Stimulated activated naive CD8-positive, alpha-beta T cell treated with anti-CD3 and anti-CD28 coated beads, Interleukin-15, Interleukin-2, amounts not matched to agents 100 ng/mL and 50 ng/mL, for 24 hours (primary cell): ENCODE data around the gene DNAAF2.
"Not testable (repeated sequence)": the region's sequence is repeated elsewhere in the genome, so short reads cannot be mapped to it uniquely, and the experiment has no call there.

Source experiments
- H3K27ac Mint-ChIP-seq: one replicate; pipeline ENCODE4 v1.8.0; 2021; ENCODE audit warnings: mild to moderate bottlenecking, mixed read lengths
- H3K27me3 Mint-ChIP-seq: one replicate; pipeline ENCODE4 v1.8.0; 2021; ENCODE audit warnings: mixed read lengths
- H3K36me3 Mint-ChIP-seq: one replicate; pipeline ENCODE4 v1.8.0; 2021; ENCODE audit warnings: low read depth, mixed read lengths
- H3K4me1 Mint-ChIP-seq: one replicate; pipeline ENCODE4 v1.8.0; 2021; ENCODE audit warnings: low read depth, mixed read lengths
- H3K4me3 Mint-ChIP-seq: one replicate; pipeline ENCODE4 v1.8.0; 2021; ENCODE audit warnings: mild to moderate bottlenecking, mixed read lengths
- H3K9me3 Mint-ChIP-seq: one replicate; pipeline ENCODE4 v1.8.0; 2021; ENCODE audit warnings: mixed read lengths

DNAAF2 gene

GRCh38 chr14:49612251-49612650 lies 22.8 kb downstream of the DNAAF2 start:
- peaks cover under 1% of the 10 kb centered on the region for H3K4me1 Mint-ChIP-seq
- no peaks in the 10 kb centered on the region for H3K9me3 Mint-ChIP-seq
- no peaks in the 10 kb centered on the region for H3K27me3 Mint-ChIP-seq
- H3K4me3 Mint-ChIP-seq, result no peak overlapping the region
- no peak overlapping the region for H3K27ac Mint-ChIP-seq
- peaks cover 60% of the 10 kb centered on the region for H3K36me3 Mint-ChIP-seq

- Mint-ChIP-seq H3K36me3 (peaks cover 64% of the 10 kb centered on the region), H3K27ac (no peak overlapping the region), H3K4me1 (peaks cover 7% of the 10 kb centered on the region), H3K27me3 (no peaks in the 10 kb centered on the region), H3K9me3 (no peaks in the 10 kb centered on the region), H3K4me3 (no peak overlapping the region)
Observed at GRCh38 chr14:49607583-49607982, 27.5 kb downstream of the DNAAF2 start.

GRCh38 chr14:49598485-49599300 lies 36.4 kb downstream of the DNAAF2 start, which contains the start of gene LRR1:
TSS of gene LRR1 (plus strand) at chr14:49598940. CDS start at chr14:49599021, 81 bp downstream.
- Mint-ChIP-seq H3K27me3 (no peaks in the 10 kb centered on the region), H3K27ac (peak within 1 kb of the TSS; percentile 96), H3K4me1 (peaks cover 33% of the 10 kb centered on the region), H3K9me3 (no peaks in the 10 kb centered on the region), H3K36me3 (peaks cover 28% of the 10 kb centered on the region), H3K4me3 (peak within 1 kb of the TSS; percentile 98)

GRCh38 chr14:49598189-49598484 lies 36.9 kb downstream of the DNAAF2 start:
- Mint-ChIP-seq H3K27ac (peak overlapping the region; percentile 96), H3K9me3 (no peaks in the 10 kb centered on the region), H3K36me3 (peaks cover 25% of the 10 kb centered on the region), H3K4me3 (peak overlapping the region; percentile 98), H3K4me1 (peaks cover 33% of the 10 kb centered on the region), H3K27me3 (no peaks in the 10 kb centered on the region)

GRCh38 chr14:49594347-49595091 lies 40.5 kb downstream of the DNAAF2 start:
- Mint-ChIP-seq H3K36me3 (no peaks in the 10 kb centered on the region), H3K4me3 (no peak overlapping the region), H3K9me3 (no peaks in the 10 kb centered on the region), H3K27me3 (no peaks in the 10 kb centered on the region), H3K27ac (no peak overlapping the region), H3K4me1 (peaks cover 19% of the 10 kb centered on the region)

GRCh38 chr14:49593016-49593415 lies 42.0 kb downstream of the DNAAF2 start:
- Mint-ChIP-seq H3K4me3 (no peak overlapping the region), H3K4me1 (peaks cover 19% of the 10 kb centered on the region), H3K27ac (no peak overlapping the region), H3K9me3 (no peaks in the 10 kb centered on the region), H3K36me3 (no peaks in the 10 kb centered on the region), H3K27me3 (no peaks in the 10 kb centered on the region)

GRCh38 chr14:49589387-49589786 lies 45.7 kb downstream of the DNAAF2 start:
- H3K27me3 Mint-ChIP-seq, result no peaks in the 10 kb centered on the region
- no peak overlapping the region for H3K27ac Mint-ChIP-seq
- peaks cover 21% of the 10 kb centered on the region for H3K36me3 Mint-ChIP-seq
- peaks cover 19% of the 10 kb centered on the region for H3K4me1 Mint-ChIP-seq
- H3K4me3 Mint-ChIP-seq, result no peak overlapping the region
- no peaks in the 10 kb centered on the region for H3K9me3 Mint-ChIP-seq

GRCh38 chr14:49586673-49587460 lies 48.2 kb downstream of the DNAAF2 start:
- peaks cover 46% of the 10 kb centered on the region for H3K36me3 Mint-ChIP-seq
- H3K4me1 Mint-ChIP-seq, result peaks cover 45% of the 10 kb centered on the region
- H3K27ac Mint-ChIP-seq, result peak overlapping the region; percentile 97
- H3K27me3 Mint-ChIP-seq, result no peaks in the 10 kb centered on the region
- H3K4me3 Mint-ChIP-seq, result peak overlapping the region; percentile 93
- H3K9me3 Mint-ChIP-seq, result no peaks in the 10 kb centered on the region

- H3K27me3 Mint-ChIP-seq, result no peaks in the 10 kb centered on the region
- H3K27ac Mint-ChIP-seq, result peak within 1 kb of the TSS; percentile 97
- H3K9me3 Mint-ChIP-seq, result no peaks in the 10 kb centered on the region
- peaks cover 55% of the 10 kb centered on the region for H3K36me3 Mint-ChIP-seq
- H3K4me1 Mint-ChIP-seq, result peaks cover 52% of the 10 kb centered on the region
- peak within 1 kb of the TSS; percentile 93 for H3K4me3 Mint-ChIP-seq
Observed at GRCh38 chr14:49585803-49586672, 49.0 kb downstream of the DNAAF2 start, which contains the start of gene RPS29. TSS of gene RPS29 (minus strand) at chr14:49586380. CDS start at chr14:49586346, 34 bp downstream.

- not testable (repeated sequence) for H3K9me3 Mint-ChIP-seq, H3K27me3 Mint-ChIP-seq
- Mint-ChIP-seq H3K27ac (peak overlapping the region; percentile 97), H3K36me3 (peaks cover 59% of the 10 kb centered on the region), H3K4me1 (peaks cover 55% of the 10 kb centered on the region), H3K4me3 (peak overlapping the region; percentile 93)
Observed at GRCh38 chr14:49584981-49585640, 49.9 kb downstream of the DNAAF2 start.

GRCh38 chr14:49584058-49584457 lies 51.0 kb downstream of the DNAAF2 start:
- peak overlapping the region; percentile 97 for H3K27ac Mint-ChIP-seq
- peaks cover 65% of the 10 kb centered on the region for H3K4me1 Mint-ChIP-seq
- no peaks in the 10 kb centered on the region for H3K9me3 Mint-ChIP-seq
- H3K27me3 Mint-ChIP-seq, result no peaks in the 10 kb centered on the region
- peaks cover 62% of the 10 kb centered on the region for H3K36me3 Mint-ChIP-seq
- H3K4me3 Mint-ChIP-seq, result peak overlapping the region; percentile 93

- H3K36me3 Mint-ChIP-seq, result peaks cover 62% of the 10 kb centered on the region
Observed at GRCh38 chr14:49583629-49584028, 51.4 kb downstream of the DNAAF2 start.

GRCh38 chr14:49582113-49582977 lies 52.7 kb downstream of the DNAAF2 start:
- H3K27ac Mint-ChIP-seq, result peak overlapping the region; percentile 88
- H3K27me3 Mint-ChIP-seq, result no peaks in the 10 kb centered on the region
- peaks cover 74% of the 10 kb centered on the region for H3K4me1 Mint-ChIP-seq
- H3K4me3 Mint-ChIP-seq, result peak overlapping the region; percentile 93
- H3K36me3 Mint-ChIP-seq, result peaks cover 70% of the 10 kb centered on the region
- no peaks in the 10 kb centered on the region for H3K9me3 Mint-ChIP-seq

More at GRCh38 chr14:49583629-49584028, 51.4 kb downstream of the DNAAF2 start:
- H3K27ac Mint-ChIP-seq, result peak overlapping the region; percentile 97
- H3K27me3 Mint-ChIP-seq, result no peaks in the 10 kb centered on the region
- H3K4me1 Mint-ChIP-seq, result peaks cover 68% of the 10 kb centered on the region
- H3K4me3 Mint-ChIP-seq, result peak overlapping the region; percentile 93
- no peaks in the 10 kb centered on the region for H3K9me3 Mint-ChIP-seq
